Smooth muscle cell (in vitro differentiated cells): ENCODE measurements around the gene ATG16L2. TPM values are rescaled to one million over a fixed set of nuclear protein-coding genes. Genes with fewer than 3 reads are reported as not detected.
A peak's percentile ranks its signal among the peaks of the same experiment; 100 is the strongest.

ENCODE experiments used
- DNase-seq: peaks from one replicate; lab custom pipeline; 2025; ENCODE audit not compliant: unreplicated experiment; lab: John Stamatoyannopoulos, UW
- H2AFZ ChIP-seq: fragments of 200-600 bp; sonication (generic); 2 replicates; pipeline ENCODE4 v1.6.0; 2016; ENCODE audit warnings: antibody characterized with exemption, low read depth, mild to moderate bottlenecking
- H3F3A ChIP-seq: fragments of 200-600 bp; sonication (generic); 2 replicates; pipeline ENCODE4 v1.6.0; 2017; ENCODE audit warnings: antibody characterized with exemption, low read depth
- H3K27ac ChIP-seq: fragments of 200-600 bp; sonication (generic); 2 replicates; pipeline ENCODE4 v1.5.1; 2016; ENCODE audit warnings: low read depth, mild to moderate bottlenecking
- H3K27me3 ChIP-seq: fragments of 200-600 bp; sonication (generic); 2 replicates; pipeline ENCODE4 v1.6.1; 2016; ENCODE audit warnings: low read depth, mild to moderate bottlenecking
- H3K36me3 ChIP-seq: fragments of 200-600 bp; sonication (generic); 2 replicates; pipeline ENCODE4 v1.5.1; 2016; ENCODE audit warnings: low read depth
- H3K4me1 ChIP-seq: fragments of 200-600 bp; sonication (generic); 2 replicates; pipeline ENCODE4 v1.5.1; 2016; ENCODE audit warnings: low read depth
- H3K4me2 ChIP-seq: fragments of 200-600 bp; sonication (generic); 2 replicates; pipeline ENCODE4 v1.6.0; 2016; ENCODE audit warnings: mild to moderate bottlenecking
- H3K4me3 ChIP-seq: fragments of 200-600 bp; sonication (generic); 2 replicates; pipeline ENCODE4 v1.5.1; 2016; ENCODE audit warnings: mild to moderate bottlenecking
- H3K79me2 ChIP-seq: fragments of 200-600 bp; sonication (generic); 2 replicates; pipeline ENCODE4 v1.6.0; 2016; ENCODE audit warnings: low read depth, mild to moderate bottlenecking
- H3K9ac ChIP-seq: fragments of 200-600 bp; sonication (generic); 2 replicates; pipeline ENCODE4 v1.6.0; 2016; ENCODE audit warnings: low read depth
- H3K9me3 ChIP-seq: fragments of 200-600 bp; sonication (generic); replicated peaks from 2 replicates; pipeline ENCODE4 v1.5.1; 2016; ENCODE audit warnings: low read depth
- H4K20me1 ChIP-seq: fragments of 200-600 bp; sonication (generic); 2 replicates; pipeline ENCODE4 v1.6.0; 2016; ENCODE audit warnings: low read depth
- WGBS: methylation state at CpG from one replicate; pipeline ENCODE4 v1.1.7; 2016; ENCODE audit warnings: low lambda C conversion rate; 5-methylcytosine and 5-hydroxymethylcytosine counted together
- polyA plus RNA-seq: library from polyadenylated mRNA; unstranded; fragments of >200 nt; fragmentation: Nextera tagmentation; extraction: Ambion mirVana; gene quantifications from 2 replicates; pipeline ENCODE4 v1.2.1, GENCODE V29; 2016
- total RNA-seq: library from RNA; depleted of rRNA; stranded (reverse); fragments of >200 nt; gene quantifications from 2 replicates; pipeline ENCODE4 v1.2.3, GENCODE V29; 2014
- TF ChIP-seq, protein P1 (sequence below): fragments of 200-600 bp; sonication (generic); IDR thresholded peaks from 2 replicates; pipeline ENCODE4 v1.5.1; 2017; ENCODE audit warnings: borderline replicate concordance, mild to moderate bottlenecking, antibody characterized with exemption; ENCODE audit not compliant: insufficient read depth, poor library complexity, severe bottlenecking

The ATG16L2 gene
- total and polyA plus RNA-seq, 2 experiments from 2014 or later: 7.4 to 9.3 TPM

DNA sequence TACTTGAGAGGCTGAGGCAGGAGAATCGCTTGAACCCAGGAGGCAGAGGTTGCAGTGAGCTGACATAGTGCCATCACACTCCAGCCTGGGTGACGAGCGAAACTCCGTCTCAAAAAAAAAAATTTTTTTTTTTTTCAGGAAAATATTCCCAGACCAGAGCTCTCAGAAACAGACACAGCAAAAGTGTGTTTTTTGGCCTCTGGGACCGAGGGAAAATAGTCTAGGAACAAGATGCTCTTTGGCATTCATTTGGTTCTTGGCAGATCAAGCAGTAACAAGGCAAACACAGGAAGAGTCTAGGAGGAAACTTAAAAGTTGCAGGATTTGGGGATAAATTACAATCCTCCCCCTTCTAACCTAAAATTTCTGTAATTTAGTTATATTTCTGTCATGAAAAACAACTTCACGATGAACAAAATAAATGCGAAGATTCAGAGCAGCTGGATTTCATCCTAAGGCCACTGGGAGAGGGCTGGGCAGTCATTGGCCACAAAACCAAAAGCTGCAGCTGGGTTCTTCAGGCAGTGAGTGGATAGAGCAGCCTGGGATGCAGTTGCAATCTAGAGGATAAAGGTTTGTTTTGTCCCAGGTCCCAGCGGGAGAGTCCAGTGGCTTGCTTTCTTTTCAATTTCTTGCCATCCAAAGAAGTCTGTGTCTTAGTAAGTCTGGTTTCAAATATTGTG, 19.7 kb downstream of the ATG16L2 start:
- no peaks in the 10 kb centered on the region for H4K20me1 ChIP-seq

DNA sequence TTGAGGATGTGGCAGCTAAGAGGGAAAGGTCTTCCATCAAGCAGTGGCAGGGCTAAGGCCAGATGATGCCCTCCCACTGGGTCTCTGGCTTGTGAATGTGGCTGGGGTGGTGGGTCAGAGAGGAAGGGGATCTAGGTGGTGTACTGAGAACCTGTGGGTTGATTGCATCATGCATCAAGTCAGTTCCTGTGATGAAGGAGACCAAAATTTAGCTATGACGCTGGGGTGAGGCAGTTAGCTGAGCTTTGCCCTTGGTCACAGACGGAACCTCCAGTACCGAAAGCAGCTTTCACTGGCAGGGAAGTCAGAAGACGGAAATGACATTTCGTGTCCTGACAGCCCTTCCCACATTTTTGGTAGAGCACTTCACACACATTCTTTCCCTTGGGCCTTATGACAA, 20.7 kb downstream of the ATG16L2 start:
- H3K4me3 ChIP-seq: no peak overlapping the region
- no peaks in the 10 kb centered on the region for H3K79me2 ChIP-seq
- TF ChIP-seq, protein P1, sequence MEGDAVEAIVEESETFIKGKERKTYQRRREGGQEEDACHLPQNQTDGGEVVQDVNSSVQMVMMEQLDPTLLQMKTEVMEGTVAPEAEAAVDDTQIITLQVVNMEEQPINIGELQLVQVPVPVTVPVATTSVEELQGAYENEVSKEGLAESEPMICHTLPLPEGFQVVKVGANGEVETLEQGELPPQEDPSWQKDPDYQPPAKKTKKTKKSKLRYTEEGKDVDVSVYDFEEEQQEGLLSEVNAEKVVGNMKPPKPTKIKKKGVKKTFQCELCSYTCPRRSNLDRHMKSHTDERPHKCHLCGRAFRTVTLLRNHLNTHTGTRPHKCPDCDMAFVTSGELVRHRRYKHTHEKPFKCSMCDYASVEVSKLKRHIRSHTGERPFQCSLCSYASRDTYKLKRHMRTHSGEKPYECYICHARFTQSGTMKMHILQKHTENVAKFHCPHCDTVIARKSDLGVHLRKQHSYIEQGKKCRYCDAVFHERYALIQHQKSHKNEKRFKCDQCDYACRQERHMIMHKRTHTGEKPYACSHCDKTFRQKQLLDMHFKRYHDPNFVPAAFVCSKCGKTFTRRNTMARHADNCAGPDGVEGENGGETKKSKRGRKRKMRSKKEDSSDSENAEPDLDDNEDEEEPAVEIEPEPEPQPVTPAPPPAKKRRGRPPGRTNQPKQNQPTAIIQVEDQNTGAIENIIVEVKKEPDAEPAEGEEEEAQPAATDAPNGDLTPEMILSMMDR: no peak
- no peaks in the 10 kb centered on the region for H4K20me1 ChIP-seq
- WGBS: 97% methylated on average over 5 of the region's 5 CpGs
- peaks cover 12% of the 10 kb centered on the region for H3F3A ChIP-seq
- H3K27me3 ChIP-seq: no peaks in the 10 kb centered on the region
- peaks cover 4% of the 10 kb centered on the region for H3K4me1 ChIP-seq
- H3K36me3 ChIP-seq: no peaks in the 10 kb centered on the region
- H3K27ac ChIP-seq: no peak overlapping the region
- H3K9ac ChIP-seq: no peak overlapping the region
- H3K4me2 ChIP-seq: no peak overlapping the region
- DNase-seq: no peak
- H2AFZ ChIP-seq: no peak overlapping the region
- no peaks in the 10 kb centered on the region for H3K9me3 ChIP-seq

More for the DNA sequence above, 19.7 kb downstream of the ATG16L2 start:
- H3K27ac ChIP-seq: no peak overlapping the region
- DNase-seq: no peak
- 75% methylated on average over 8 of the region's 8 CpGs for WGBS
- H2AFZ ChIP-seq: no peak overlapping the region
- no peak overlapping the region for H3K4me2 ChIP-seq
- H3K79me2 ChIP-seq: no peaks in the 10 kb centered on the region
- H3K9me3 ChIP-seq: no peaks in the 10 kb centered on the region
- peaks cover 4% of the 10 kb centered on the region for H3K4me1 ChIP-seq
- no peak overlapping the region for H3K9ac ChIP-seq
- H3K36me3 ChIP-seq: no peaks in the 10 kb centered on the region
- H3K4me3 ChIP-seq: no peak overlapping the region
- TF ChIP-seq, protein P1: no peak
- H3K27me3 ChIP-seq: no peaks in the 10 kb centered on the region
- H3F3A ChIP-seq: peaks cover 6% of the 10 kb centered on the region

DNA sequence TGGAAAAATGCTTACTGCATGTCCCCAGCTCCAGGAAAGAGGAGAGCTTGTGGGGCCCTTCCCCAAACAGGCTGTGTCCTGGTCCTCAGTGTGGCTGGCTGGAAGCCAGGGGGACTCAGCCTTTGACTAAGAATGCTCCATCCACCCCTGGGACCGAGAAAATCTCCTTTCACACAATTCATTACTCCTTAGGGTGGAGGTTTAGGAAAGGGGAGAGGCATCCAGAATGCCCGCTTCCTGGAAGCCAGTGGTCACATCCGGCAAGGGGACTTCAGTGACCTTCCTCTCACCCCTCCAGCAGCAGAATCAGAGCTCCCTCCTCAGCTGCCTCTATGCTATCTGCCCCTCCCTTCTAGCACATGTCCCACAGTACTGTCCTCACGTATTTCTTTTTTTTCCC, 21.9 kb downstream of the ATG16L2 start:
- peaks cover 24% of the 10 kb centered on the region for H3F3A ChIP-seq
- H3K4me1 ChIP-seq: peaks cover 4% of the 10 kb centered on the region
- no peak overlapping the region for H2AFZ ChIP-seq
- no peak overlapping the region for H3K9ac ChIP-seq
- H3K4me3 ChIP-seq: no peak overlapping the region
- no peaks in the 10 kb centered on the region for H4K20me1 ChIP-seq
- no peak for DNase-seq
- 42% methylated on average over 4 of the region's 4 CpGs for WGBS
- no peaks in the 10 kb centered on the region for H3K79me2 ChIP-seq
- H3K9me3 ChIP-seq: no peaks in the 10 kb centered on the region
- H3K27ac ChIP-seq: peak overlapping the region; percentile 29
- H3K36me3 ChIP-seq: no peaks in the 10 kb centered on the region
- no peaks in the 10 kb centered on the region for H3K27me3 ChIP-seq
- TF ChIP-seq, protein P1: no peak
- H3K4me2 ChIP-seq: peak overlapping the region; percentile 37
